HG03060 (cell line): ENCODE results near the gene EPB41L4A.
"Not testable (repeated sequence)": the region's sequence is repeated elsewhere in the genome, so short reads cannot be mapped to it uniquely, and the experiment has no call there.

Source experiments
- ATAC-seq: cut with Tn5 transposase; IDR thresholded peaks from one replicate; pipeline ENCODE4 v1.9.1; 2021; ENCODE audit warnings: low read depth, moderate number of reproducible peaks; ENCODE audit not compliant: unreplicated experiment

The EPB41L4A gene

GRCh38 chr5:112264151-112264550, 154.9 kb downstream of the EPB41L4A start:
- ATAC-seq: no peak

GRCh38 chr5:112263469-112263868, 155.6 kb downstream of the EPB41L4A start:
- no peak for ATAC-seq

- ATAC-seq: no peak
These were observed 160.5 kb downstream of the EPB41L4A start for GRCh38 chr5:112258571-112258970.

- ATAC-seq: no peak
These were observed 161.1 kb downstream of the EPB41L4A start for GRCh38 chr5:112257976-112258375.

- ATAC-seq: no peak
These were observed 162.1 kb downstream of the EPB41L4A start for GRCh38 chr5:112257005-112257404.

GRCh38 chr5:112254303-112254702, 164.8 kb downstream of the EPB41L4A start:
- no peak for ATAC-seq

- no peak for ATAC-seq
These were observed 165.4 kb downstream of the EPB41L4A start for GRCh38 chr5:112253478-112254250.

- no peak for ATAC-seq
These were observed 168.5 kb downstream of the EPB41L4A start for GRCh38 chr5:112250551-112250950.

- no peak for ATAC-seq
These were observed 170.5 kb downstream of the EPB41L4A start for GRCh38 chr5:112248623-112249022.

GRCh38 chr5:112247960-112248359, 171.1 kb downstream of the EPB41L4A start:
- no peak for ATAC-seq

- no peak for ATAC-seq
These were observed 173.4 kb downstream of the EPB41L4A start for GRCh38 chr5:112245656-112246055.

- no peak for ATAC-seq
These were observed 179.1 kb downstream of the EPB41L4A start for GRCh38 chr5:112239996-112240395.

- no peak for ATAC-seq
These were observed 180.6 kb downstream of the EPB41L4A start for GRCh38 chr5:112238473-112238872.

- ATAC-seq: no peak
These were observed 181.6 kb downstream of the EPB41L4A start for GRCh38 chr5:112237456-112237855.

GRCh38 chr5:112234000-112234399, 185.1 kb downstream of the EPB41L4A start:
- no peak for ATAC-seq

GRCh38 chr5:112232667-112233066, 186.4 kb downstream of the EPB41L4A start:
- no peak for ATAC-seq

- ATAC-seq: no peak
These were observed 188.5 kb downstream of the EPB41L4A start for GRCh38 chr5:112230606-112231005.

- ATAC-seq: no peak
These were observed 190.4 kb downstream of the EPB41L4A start for GRCh38 chr5:112228667-112229066.

GRCh38 chr5:112227911-112228631, 191.0 kb downstream of the EPB41L4A start:
- ATAC-seq: no peak

GRCh38 chr5:112226215-112226614, 192.9 kb downstream of the EPB41L4A start:
- no peak for ATAC-seq

GRCh38 chr5:112222997-112223396, 196.1 kb downstream of the EPB41L4A start:
- not testable (repeated sequence) for ATAC-seq

- ATAC-seq: no peak
These were observed 197.9 kb downstream of the EPB41L4A start for GRCh38 chr5:112221128-112221527.
